Caco-2 (cell line): ENCODE data around the gene NDUFA8. TPM values are rescaled to one million over a fixed set of nuclear protein-coding genes. Genes with fewer than 3 reads are reported as not detected.

Experiments
- Bru-seq: library from RNA; stranded (reverse); fragments of 400-500 nt; gene quantifications from one replicate; lab custom pipeline; 2021; lab: Mats Ljungman, UMichigan
- BruChase-seq, 2 experiments: library from RNA; stranded (reverse); fragments of 400-500 nt; gene quantifications; one replicate each; lab custom pipeline; 2021; lab: Mats Ljungman, UMichigan
- BruUV-seq: library from RNA; stranded (reverse); fragments of 400-500 nt; replicated peaks from 2 replicates; lab custom pipeline; 2021; lab: Mats Ljungman, UMichigan
- CTCF ChIA-PET: fragments of 300-600 bp; sonication (Branson Sonifier 250); formaldehyde crosslinking; loops from one replicate; lab custom pipeline; 2022; ENCODE audit warnings: antibody characterized with exemption; lab: Charles Lee
- POLR2A ChIA-PET: fragments of 300-600 bp; sonication (Branson Sonifier 250); formaldehyde crosslinking; loops from one replicate; lab custom pipeline; 2022; ENCODE audit warnings: antibody characterized with exemption; lab: Charles Lee
- DNase-seq, 2 experiments: peaks; one replicate each; pipeline versions ENCODE4 v3.0.0 to v3.0.0-alpha.2; 2020 to 2022
- H3K27me3 ChIP-seq: replicated peaks from 2 replicates; pipeline ENCODE4 v1.6.0; 2011; ENCODE audit warnings: low read length; ENCODE audit not compliant: control insufficient read depth, insufficient read depth
- H3K36me3 ChIP-seq: 2 replicates; pipeline ENCODE4 v1.5.1; 2011; ENCODE audit warnings: low read length; ENCODE audit not compliant: control insufficient read depth, insufficient read depth
- H3K4me1 ChIP-seq: fragments of 250-450 bp; sonication (Bioruptor Pico); 2 replicates; pipeline ENCODE4 v1.5.1; 2020; ENCODE audit warnings: mild to moderate bottlenecking
- H3K4me3 ChIP-seq: 2 replicates; pipeline ENCODE4 v1.5.1; 2011; ENCODE audit warnings: low read depth, mild to moderate bottlenecking, control low read depth, low read length
- H3K9me3 ChIP-seq: fragments of 250-450 bp; sonication (Bioruptor Pico); 2 replicates; pipeline ENCODE4 v1.5.1; 2020; ENCODE audit warnings: mild to moderate bottlenecking, moderate library complexity
- H3K27ac Mint-ChIP-seq: one replicate; pipeline ENCODE4 v1.8.0; 2022; ENCODE audit warnings: mixed read lengths; ENCODE audit not compliant: unreplicated experiment
- H3K27me3 Mint-ChIP-seq: one replicate; pipeline ENCODE4 v1.8.0; 2022; ENCODE audit warnings: mixed read lengths; ENCODE audit not compliant: insufficient read depth, unreplicated experiment
- H3K36me3 Mint-ChIP-seq: one replicate; pipeline ENCODE4 v1.8.0; 2022; ENCODE audit warnings: mild to moderate bottlenecking, mixed read lengths; ENCODE audit not compliant: insufficient read depth, unreplicated experiment
- H3K4me1 Mint-ChIP-seq: one replicate; pipeline ENCODE4 v1.8.0; 2022; ENCODE audit warnings: low read depth, mixed read lengths; ENCODE audit not compliant: unreplicated experiment
- H3K4me3 Mint-ChIP-seq: one replicate; pipeline ENCODE4 v1.8.0; 2022; ENCODE audit warnings: mild to moderate bottlenecking, moderate library complexity, mixed read lengths; ENCODE audit not compliant: unreplicated experiment
- H3K9me3 Mint-ChIP-seq: one replicate; pipeline ENCODE4 v1.8.0; 2022; ENCODE audit warnings: mixed read lengths; ENCODE audit not compliant: unreplicated experiment
- intact Hi-C: fragments of 100-400 bp; cut with micrococcal nuclease; formaldehyde crosslinking; loops from one replicate; pipeline ENCODE4 v1.10.0; 2022; ENCODE audit not compliant: unreplicated experiment
- long read RNA-seq: library from polyadenylated mRNA; stranded (forward); transcript quantifications from one replicate; pipeline ENCODE4 v2.0.0, GENCODE V29; 2022
- total RNA-seq: library from RNA; stranded (reverse); gene quantifications from 2 replicates; pipeline ENCODE4 v1.2.3, GENCODE V29; 2022
- TF ChIP-seq, protein P1 (sequence below), 2 experiments: fragments of 200-600 bp in 1 of 2; IDR thresholded peaks; 1 replicate in 1 of 2; 2 replicates in 1 of 2; pipeline versions ENCODE4 v1.5.1 to v1.8.0; 2011 to 2022; ENCODE audit warnings: antibody characterized with exemption in 1 of 2, control low read depth in 1 of 2, inconsistent platforms in 1 of 2, low read depth in 1 of 2, low read length in 1 of 2, mild to moderate bottlenecking in 1 of 2, moderate library complexity in 1 of 2; ENCODE audit not compliant: insufficient read depth in 1 of 2, severe bottlenecking in 1 of 2, unreplicated experiment in 1 of 2

The NDUFA8 gene
- total RNA-seq (58.0 and 63.5 TPM in 2 replicates), Bru-seq, nascent RNA (percentile 78 among the genes with signal in this experiment), BruChase-seq, experiment 1, labeled RNA remaining after a 2-hour chase (percentile 71 among the genes with signal in this experiment), BruChase-seq, experiment 2, labeled RNA remaining after a 6-hour chase (percentile 77 among the genes with signal in this experiment)
- long read RNA-seq, transcript NDUFA8-201 (4 exons, 844 nt) = major isoform, 116 of 132 reads
- long read RNA-seq, partial matches to known transcripts = 2 of 132 reads
- long read RNA-seq, other reads (novel, unspliced or antisense) = 14 of 132 reads

DNA sequence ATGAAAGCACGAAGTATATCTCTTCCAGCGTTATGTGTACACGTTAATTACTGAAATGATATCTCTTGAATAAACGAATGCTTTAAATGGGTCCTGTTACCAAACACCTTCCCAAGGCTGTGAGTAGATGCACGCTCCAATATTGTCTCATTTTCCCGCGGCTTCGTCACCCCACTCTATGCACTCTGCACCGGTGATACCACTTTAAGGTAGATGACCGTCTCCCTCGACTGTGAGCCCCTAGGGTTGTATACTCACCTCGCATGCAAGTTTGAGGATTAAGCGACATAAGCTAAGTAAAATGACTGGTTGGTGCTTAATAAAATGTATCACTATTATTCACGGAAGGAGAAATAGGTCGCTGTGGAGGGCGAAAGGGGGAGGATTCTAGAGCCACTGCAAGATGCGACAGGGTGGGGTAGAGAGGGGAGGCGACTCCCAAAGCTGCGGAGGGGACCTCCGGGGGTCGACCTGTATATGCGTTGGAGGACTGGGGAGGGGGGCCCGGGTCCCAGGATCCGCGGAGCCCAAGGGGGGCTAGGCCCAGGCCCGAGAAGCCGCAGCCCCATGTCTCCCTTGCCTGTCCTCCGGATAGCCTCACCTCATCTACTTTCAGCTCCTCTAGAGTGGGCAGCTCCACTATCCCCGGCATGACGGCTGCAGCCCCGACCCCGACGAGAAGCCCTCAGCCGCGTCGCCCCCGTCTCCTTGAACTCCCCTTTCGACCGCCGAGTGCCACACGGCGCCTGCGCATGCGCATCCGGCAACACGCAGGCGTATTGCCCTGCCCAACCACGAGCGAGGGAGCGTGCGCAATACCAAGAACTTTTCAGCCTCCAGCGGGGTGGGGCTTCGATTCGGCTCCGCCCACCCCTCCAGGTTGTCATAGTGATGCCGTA, at the start of gene NDUFA8, which contains the start of gene MORN5:
Gene NDUFA8, minus strand, starts transcription at position 754 of the 899 bp plus-strand sequence. Its CDS starts 102 bp downstream, at position 652.
Gene MORN5, plus strand, starts transcription at position 883 of the 899 bp plus-strand sequence. CDS start 65 bp downstream, outside the sequence.
- ChIA-PET POLR2A (interaction anchor here (0.7 to 1.2 kb wide), 2 partner anchors 8 to 105 kb away, joined by 4 read pairs; partner anchors contain the start of genes MRRF and RBM18), CTCF (interaction anchor here (1.0 kb wide), 1 partner anchor 55 kb away, joined by 7 read pairs; no protein-coding TSS in a partner anchor)
- Mint-ChIP-seq H3K27ac (peak within 1 kb of the TSS; percentile 99), H3K4me3 (peak within 1 kb of the TSS; percentile 98), H3K9me3 (no peaks in the 10 kb centered on the region), H3K4me1 (peaks cover 6% of the 10 kb centered on the region), H3K27me3 (no peaks in the 10 kb centered on the region), H3K36me3 (peaks cover 12% of the 10 kb centered on the region)
- peak; percentile 97 to 98 for DNase-seq
- Histone ChIP-seq H3K27me3 (no peaks in the 10 kb centered on the region), H3K36me3 (peaks cover 1% of the 10 kb centered on the region; the same call in 1 of the 2 replicates), H3K4me1 (0 out of 2 replicates have a peak, but pooled peaks cover 3% of the 10 kb centered on the region), H3K9me3 (0 out of 2 replicates have a peak, but pooled peaks cover 6% of the 10 kb centered on the region), H3K4me3 (peak within 1 kb of the TSS; percentile 83)
- intact Hi-C loops = loop anchor here (1.0 to 2.0 kb wide), 3 partner anchors 20 to 106 kb away; no protein-coding TSS in a partner anchor
- TF ChIP-seq, protein P1, sequence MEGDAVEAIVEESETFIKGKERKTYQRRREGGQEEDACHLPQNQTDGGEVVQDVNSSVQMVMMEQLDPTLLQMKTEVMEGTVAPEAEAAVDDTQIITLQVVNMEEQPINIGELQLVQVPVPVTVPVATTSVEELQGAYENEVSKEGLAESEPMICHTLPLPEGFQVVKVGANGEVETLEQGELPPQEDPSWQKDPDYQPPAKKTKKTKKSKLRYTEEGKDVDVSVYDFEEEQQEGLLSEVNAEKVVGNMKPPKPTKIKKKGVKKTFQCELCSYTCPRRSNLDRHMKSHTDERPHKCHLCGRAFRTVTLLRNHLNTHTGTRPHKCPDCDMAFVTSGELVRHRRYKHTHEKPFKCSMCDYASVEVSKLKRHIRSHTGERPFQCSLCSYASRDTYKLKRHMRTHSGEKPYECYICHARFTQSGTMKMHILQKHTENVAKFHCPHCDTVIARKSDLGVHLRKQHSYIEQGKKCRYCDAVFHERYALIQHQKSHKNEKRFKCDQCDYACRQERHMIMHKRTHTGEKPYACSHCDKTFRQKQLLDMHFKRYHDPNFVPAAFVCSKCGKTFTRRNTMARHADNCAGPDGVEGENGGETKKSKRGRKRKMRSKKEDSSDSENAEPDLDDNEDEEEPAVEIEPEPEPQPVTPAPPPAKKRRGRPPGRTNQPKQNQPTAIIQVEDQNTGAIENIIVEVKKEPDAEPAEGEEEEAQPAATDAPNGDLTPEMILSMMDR (IDR thresholded peaks at IDR 0.05; ENCODE audit: insufficient read depth in 1 of 2, low read depth in 1 of 2, low read length in 1 of 2, severe bottlenecking in 1 of 2, unreplicated experiment in 1 of 2) = no peak
- TSS peak; percentile 45 for BruUV-seq

DNA sequence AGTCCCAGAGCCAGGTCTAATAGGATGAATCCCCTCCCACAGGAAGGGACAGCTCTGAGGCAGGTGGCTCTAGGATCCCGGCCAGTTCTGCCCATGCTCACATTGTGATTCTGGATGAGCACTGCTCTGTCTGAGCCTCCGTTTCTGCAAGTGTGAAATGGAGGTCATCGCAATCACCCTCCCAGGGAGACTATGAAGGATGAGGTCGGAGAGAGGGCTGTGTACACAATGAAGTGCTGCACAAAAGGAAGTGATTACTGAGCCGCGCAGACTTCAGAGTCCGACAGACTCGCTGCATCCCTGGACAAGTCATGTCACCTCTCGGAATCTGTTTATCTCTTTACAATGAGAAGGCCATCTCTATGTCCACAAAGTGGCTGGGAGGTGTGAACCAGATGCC, 47.5 kb upstream of the NDUFA8 start:
- DNase-seq = no peak
- Histone ChIP-seq H3K9me3 (no peaks in the 10 kb centered on the region), H3K4me1 (peaks cover 1% of the 10 kb centered on the region; the same call in 1 of the 2 replicates), H3K36me3 (no peaks in the 10 kb centered on the region; the same call in 1 of the 2 replicates), H3K27me3 (no peaks in the 10 kb centered on the region), H3K4me3 (no peak overlapping the region)
- intact Hi-C loops = no loop called here
- POLR2A ChIA-PET = no interaction called here
- Mint-ChIP-seq H3K4me3 (no peak overlapping the region), H3K27me3 (no peaks in the 10 kb centered on the region), H3K4me1 (no peaks in the 10 kb centered on the region), H3K27ac (no peak overlapping the region), H3K9me3 (no peaks in the 10 kb centered on the region), H3K36me3 (no peaks in the 10 kb centered on the region)
- TF ChIP-seq, protein P1 (IDR thresholded peaks at IDR 0.05; ENCODE audit: insufficient read depth in 1 of 2, low read depth in 1 of 2, low read length in 1 of 2, severe bottlenecking in 1 of 2, unreplicated experiment in 1 of 2) = no peak
- no TSS peak for BruUV-seq
- CTCF ChIA-PET = interaction anchor here (1.3 kb wide), 1 partner anchor 82 kb away, joined by 4 read pairs; no protein-coding TSS in a partner anchor
